ENCODE data around the gene DCAF7.

DNA sequence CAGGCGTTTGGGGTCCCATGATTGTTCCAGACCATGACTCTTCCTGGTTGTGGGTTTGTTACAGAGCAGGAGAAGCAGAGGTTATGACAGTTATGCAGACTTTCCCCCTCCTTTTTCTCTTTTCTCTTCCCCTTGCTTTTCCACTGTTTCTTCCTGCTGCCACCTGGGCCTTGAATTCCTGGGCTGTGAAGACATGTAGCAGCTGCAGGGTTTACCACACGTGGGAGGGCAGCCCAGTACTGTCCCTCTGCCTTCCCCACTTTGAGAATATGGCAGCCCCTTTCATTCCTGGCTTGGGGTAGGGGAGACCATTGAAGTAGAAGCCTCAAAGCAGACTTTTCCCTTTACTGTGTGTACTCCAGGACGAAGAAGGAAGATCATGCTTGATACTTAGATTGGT lies 42.5 kb downstream of the DCAF7 start:
- TF ChIP-seq CTCF (IDR thresholded peaks at IDR 0.05) (no peak), POLR2A (IDR thresholded peaks at IDR 0.05; ENCODE audit: low read depth) (no peak), POLR2AphosphoS5 (IDR thresholded peaks at IDR 0.05) (no peak)
